Suprapubic skin (tissue), 4 donors: ENCODE data around the gene GGACT. TPM values are rescaled to one million over a fixed set of nuclear protein-coding genes. Genes with fewer than 3 reads are reported as not detected.

ENCODE experiments used
- DNase-seq, 2 donors: peaks; one replicate each; pipeline ENCODE4 v3.0.0-alpha.2; 2019; ENCODE audit warnings: low spot score in 2 of 2
- H3K27ac ChIP-seq: fragments of 200-600 bp; sonication (generic); one replicate; pipeline ENCODE4 v1.5.1; 2019
- H3K27me3 ChIP-seq: fragments of 200-600 bp; sonication (generic); one replicate; pipeline ENCODE4 v1.5.1; 2019
- H3K36me3 ChIP-seq: fragments of 200-600 bp; sonication (generic); one replicate; pipeline ENCODE4 v1.5.1; 2019
- H3K4me1 ChIP-seq: fragments of 200-600 bp; sonication (generic); one replicate; pipeline ENCODE4 v1.5.1; 2019
- H3K4me3 ChIP-seq: fragments of 200-600 bp; sonication (generic); one replicate; pipeline ENCODE4 v1.5.1; 2019; ENCODE audit warnings: mild to moderate bottlenecking
- H3K9me3 ChIP-seq: fragments of 200-600 bp; sonication (generic); one replicate; pipeline ENCODE4 v1.5.1; 2019
- CTCF ChIP-seq, 2 donors: fragments of 200-600 bp in 1 of 2; fragments of 450-650 bp in 1 of 2; sonication (generic) in 1 of 2; IDR thresholded peaks; one replicate each; pipeline ENCODE4 v1.5.1; 2016 to 2019; ENCODE audit warnings: antibody characterized with exemption in 2 of 2, mild to moderate bottlenecking in 1 of 2, moderate library complexity in 1 of 2
- EP300 ChIP-seq: sonication (generic); formaldehyde crosslinking; IDR thresholded peaks from one replicate; pipeline ENCODE4 v1.6.1; 2017; ENCODE audit warnings: antibody characterized with exemption
- POLR2A ChIP-seq, 2 donors: fragments of 450-650 bp; IDR thresholded peaks; one replicate each; pipeline ENCODE4 v1.6.1; 2017; ENCODE audit warnings: antibody characterized with exemption in 2 of 2, mild to moderate bottlenecking in 2 of 2, moderate library complexity in 2 of 2
- POLR2AphosphoS5 ChIP-seq, 3 donors: sonication (generic); formaldehyde crosslinking; IDR thresholded peaks; one replicate each; pipeline ENCODE4 v1.6.1; 2017; ENCODE audit warnings: antibody characterized with exemption in 3 of 3
- WGBS: methylation state at CpG from one replicate; pipeline ENCODE4 v1.1.5; 2018; 5-methylcytosine and 5-hydroxymethylcytosine counted together
- total RNA-seq, 4 donors: library from RNA; depleted of rRNA; stranded (reverse); fragments of >200 nt; gene quantifications; one replicate each; pipeline ENCODE4 v1.1.0, GENCODE V29; 2016

The GGACT gene
- total RNA-seq, 4 donors from 2014 or later: 1.5 to 4.2 (median 3.6) TPM

DNA sequence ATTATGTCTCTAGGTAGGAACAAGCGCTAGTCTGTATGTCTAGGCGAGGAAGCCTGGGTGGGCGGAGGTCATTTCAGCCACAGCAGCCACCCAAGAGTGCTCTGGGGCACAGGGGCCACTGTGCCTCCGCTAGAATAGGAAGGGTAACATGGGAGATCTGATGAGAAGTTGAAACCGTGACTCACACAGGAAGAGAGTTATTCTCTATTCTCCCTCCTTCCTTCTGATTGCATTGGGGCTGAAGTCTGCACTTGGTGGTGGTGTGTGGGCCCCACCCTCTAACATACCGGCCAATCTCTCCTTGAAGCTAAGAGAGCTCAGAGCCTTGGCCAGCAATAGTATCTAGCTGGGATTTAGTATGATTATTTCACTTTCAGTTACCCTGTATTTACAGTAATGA lies 20.3 kb upstream of the GGACT start:
- no peak overlapping the region for H3K27ac ChIP-seq
- no peaks in the 10 kb centered on the region for H3K9me3 ChIP-seq
- TF ChIP-seq POLR2A (IDR thresholded peaks at IDR 0.05): no peak
- TF ChIP-seq POLR2AphosphoS5 (IDR thresholded peaks at IDR 0.05): no peak
- TF ChIP-seq EP300: no peak
- no peak for TF ChIP-seq CTCF (IDR thresholded peaks at IDR 0.05)
- 84% methylated on average over 6 of the region's 6 CpGs for WGBS
- H3K27me3 ChIP-seq: no peaks in the 10 kb centered on the region
- peaks cover 8% of the 10 kb centered on the region for H3K36me3 ChIP-seq
- H3K4me3 ChIP-seq: no peak overlapping the region
- DNase-seq: no peak
- H3K4me1 ChIP-seq: peaks cover 6% of the 10 kb centered on the region

- Histone ChIP-seq H3K9me3 (no peaks in the 10 kb centered on the region), H3K27me3 (no peaks in the 10 kb centered on the region), H3K27ac (no peak overlapping the region), H3K4me1 (peaks cover 6% of the 10 kb centered on the region), H3K4me3 (no peak overlapping the region), H3K36me3 (peaks cover 8% of the 10 kb centered on the region)
- 91% methylated on average over 3 of the region's 3 CpGs for WGBS
- no peak for DNase-seq
- TF ChIP-seq POLR2A (IDR thresholded peaks at IDR 0.05) (no peak), EP300 (no peak), POLR2AphosphoS5 (IDR thresholded peaks at IDR 0.05) (no peak), CTCF (IDR thresholded peaks at IDR 0.05) (no peak)
These were observed 19.9 kb upstream of the GGACT start for GRCh38 chr13:100608489-100608888.

GRCh38 chr13:100604918-100605710 lies 16.5 kb upstream of the GGACT start:
- TF ChIP-seq EP300 (no peak), POLR2A (IDR thresholded peaks at IDR 0.05) (no peak), CTCF (IDR thresholded peaks at IDR 0.05) (no peak), POLR2AphosphoS5 (IDR thresholded peaks at IDR 0.05) (no peak)
- Histone ChIP-seq H3K4me1 (peaks cover 3% of the 10 kb centered on the region), H3K27ac (no peak overlapping the region), H3K9me3 (no peaks in the 10 kb centered on the region), H3K36me3 (peaks cover 8% of the 10 kb centered on the region), H3K27me3 (no peaks in the 10 kb centered on the region), H3K4me3 (no peak overlapping the region)
- WGBS: 80% methylated on average over 5 of the region's 5 CpGs
- no peak for DNase-seq

GRCh38 chr13:100602493-100603111 lies 14.0 kb upstream of the GGACT start:
- no peak for DNase-seq
- WGBS: 48% methylated on average over 8 of the region's 8 CpGs
- Histone ChIP-seq H3K9me3 (no peaks in the 10 kb centered on the region), H3K36me3 (peaks cover 8% of the 10 kb centered on the region), H3K4me3 (no peak overlapping the region), H3K27me3 (no peaks in the 10 kb centered on the region), H3K27ac (no peak overlapping the region), H3K4me1 (peaks cover 3% of the 10 kb centered on the region)
- TF ChIP-seq CTCF (IDR thresholded peaks at IDR 0.05) (no peak), POLR2A (IDR thresholded peaks at IDR 0.05) (no peak), POLR2AphosphoS5 (IDR thresholded peaks at IDR 0.05) (no peak), EP300 (no peak)

- Histone ChIP-seq H3K4me3 (no peak overlapping the region), H3K27ac (no peak overlapping the region), H3K36me3 (peaks cover 2% of the 10 kb centered on the region), H3K9me3 (no peaks in the 10 kb centered on the region), H3K27me3 (no peaks in the 10 kb centered on the region), H3K4me1 (peaks cover 3% of the 10 kb centered on the region)
- no peak for DNase-seq
- WGBS: 97% methylated on average over 7 of the region's 7 CpGs
- TF ChIP-seq CTCF (IDR thresholded peaks at IDR 0.05) (no peak), POLR2AphosphoS5 (IDR thresholded peaks at IDR 0.05) (no peak), EP300 (no peak), POLR2A (IDR thresholded peaks at IDR 0.05) (no peak)
These were observed 13.1 kb upstream of the GGACT start for GRCh38 chr13:100601716-100602115.
